ENCODE data around the gene SLC28A2. TPM values are rescaled to one million over a fixed set of nuclear protein-coding genes. Genes with fewer than 3 reads are reported as not detected.
A peak's percentile ranks its signal among the peaks of the same experiment; 100 is the strongest.

Gene SLC28A2
- polyA plus RNA-seq, 4 donors, result 5.4 to 47.1 (median 33.3) TPM

- Histone ChIP-seq H3K27ac (ENCODE audit: low read depth in 1 of 3, low read length in 2 of 3) (no peak overlapping the region), H3K27me3 (ENCODE audit: control insufficient read depth in 3 of 3, insufficient read depth in 3 of 3, low read length in 3 of 3) (no peaks in the 10 kb centered on the region), H3K9me3 (ENCODE audit: control insufficient read depth in 2 of 2, insufficient read depth in 1 of 2, low read depth in 1 of 2, low read length in 1 of 2) (peaks cover 0 to 5% of the 10 kb centered on the region in 2 donors), H3K4me1 (ENCODE audit: control insufficient read depth in 3 of 3, insufficient read depth in 2 of 3, low read depth in 1 of 3, low read length in 2 of 3) (peaks cover 0 to 4% (median 0%) of the 10 kb centered on the region in 3 donors), H3K36me3 (ENCODE audit: control insufficient read depth in 3 of 3, insufficient read depth in 2 of 3, low read depth in 1 of 3, low read length in 3 of 3) (no peaks in the 10 kb centered on the region), H3K4me3 (ENCODE audit: low read depth in 1 of 3, low read length in 3 of 3) (no peak overlapping the region)
- DNase-seq (peak in 1 of 2 donors; percentile 43), FAIRE-seq (no peak)
- 41 to 74% (median 49%) methylated on average over 3 of the region's 3 CpGs for WGBS, 3 donors
Observed at GRCh38 chr15:45320581-45321205, 68.7 kb downstream of the SLC28A2 start.

GRCh38 chr15:45326280-45326679, 74.2 kb downstream of the SLC28A2 start:
- DNase-seq (no peak), FAIRE-seq (no peak)
- H3K4me3 ChIP-seq (ENCODE audit: low read depth in 1 of 3, low read length in 3 of 3), result no peak overlapping the region
- H3K27me3 ChIP-seq (ENCODE audit: control insufficient read depth in 3 of 3, insufficient read depth in 3 of 3, low read length in 3 of 3), result no peaks in the 10 kb centered on the region
- H3K27ac ChIP-seq (ENCODE audit: low read depth in 1 of 3, low read length in 2 of 3), result no peak overlapping the region
- no peaks in the 10 kb centered on the region for H3K9me3 ChIP-seq (ENCODE audit: control insufficient read depth in 2 of 2, insufficient read depth in 1 of 2, low read depth in 1 of 2, low read length in 1 of 2)
- peaks cover 0 to 4% (median 0%) of the 10 kb centered on the region in 3 donors for H3K4me1 ChIP-seq (ENCODE audit: control insufficient read depth in 3 of 3, insufficient read depth in 2 of 3, low read depth in 1 of 3, low read length in 2 of 3)
- WGBS, 3 donors, result 83 to 89% (median 85%) methylated on average over 5 of the region's 5 CpGs
- H3K36me3 ChIP-seq (ENCODE audit: control insufficient read depth in 3 of 3, insufficient read depth in 2 of 3, low read depth in 1 of 3, low read length in 3 of 3), result no peaks in the 10 kb centered on the region

- H3K9me3 ChIP-seq (ENCODE audit: control insufficient read depth in 2 of 2, insufficient read depth in 1 of 2, low read depth in 1 of 2, low read length in 1 of 2), result no peaks in the 10 kb centered on the region
- no peak for FAIRE-seq
- H3K4me1 ChIP-seq (ENCODE audit: control insufficient read depth in 3 of 3, insufficient read depth in 2 of 3, low read depth in 1 of 3, low read length in 2 of 3), result peaks cover 0 to 4% (median 0%) of the 10 kb centered on the region in 3 donors
- no peak for DNase-seq
- H3K27ac ChIP-seq (ENCODE audit: low read depth in 1 of 3, low read length in 2 of 3), result no peak overlapping the region
- H3K4me3 ChIP-seq (ENCODE audit: low read depth in 1 of 3, low read length in 3 of 3), result no peak overlapping the region
- WGBS, 3 donors, result 64 to 73% (median 71%) methylated on average over 7 of the region's 7 CpGs
- H3K27me3 ChIP-seq (ENCODE audit: control insufficient read depth in 3 of 3, insufficient read depth in 3 of 3, low read length in 3 of 3), result no peaks in the 10 kb centered on the region
- H3K36me3 ChIP-seq (ENCODE audit: control insufficient read depth in 3 of 3, insufficient read depth in 2 of 3, low read depth in 1 of 3, low read length in 3 of 3), result no peaks in the 10 kb centered on the region
Observed at GRCh38 chr15:45326741-45327140, 74.7 kb downstream of the SLC28A2 start.

Other genes with a start within 250 kb of the SLC28A2 start
- gene SORD, start 229.0 kb upstream of the SLC28A2 start, polyA plus RNA-seq, result 10 to 100 TPM; 13.4 to 78.2 (median 26.6) TPM
- gene DUOX2, start 138.1 kb upstream of the SLC28A2 start, polyA plus RNA-seq, result 1 to 10 TPM in 1 of 4 donors, under 1 TPM in 1, not detected in 2; 0.38 to 8.7 TPM
- 1 to 10 TPM in 1 of 4 donors, under 1 TPM in 1, not detected in 2; 0.12 to 7.5 TPM for gene DUOXA2, start 137.9 kb upstream of the SLC28A2 start, polyA plus RNA-seq
- gene DUOXA1, start 122.4 kb upstream of the SLC28A2 start, polyA plus RNA-seq, result under 1 TPM; 0.18 to 0.89 (median 0.37) TPM
- gene DUOX1, start 122.2 kb upstream of the SLC28A2 start, polyA plus RNA-seq, result 1 to 10 TPM in 1 of 4 donors, under 1 TPM in 2, not detected in 1; 0.33 to 2.5 (median 0.67) TPM
- 10 to 100 TPM in 3 of 4 donors, 1 to 10 TPM in 1; 9.5 to 25.0 (median 11.6) TPM for gene SHF, start 64.3 kb upstream of the SLC28A2 start, polyA plus RNA-seq
- 100 to 1,000 TPM in 2 of 4 donors, 10 to 100 TPM in 2; 50.3 to 545 (median 119) TPM for gene GATM, start 126.3 kb downstream of the SLC28A2 start, polyA plus RNA-seq